HG03025 (cell line): ENCODE data around the gene NBEA.
"Not testable (repeated sequence)": the region's sequence is repeated elsewhere in the genome, so short reads cannot be mapped to it uniquely, and the experiment has no call there.

ENCODE experiments used
- ATAC-seq: cut with Tn5 transposase; IDR thresholded peaks from one replicate; pipeline ENCODE4 v1.9.1; 2021; ENCODE audit warnings: mild to moderate bottlenecking, moderate library complexity; ENCODE audit not compliant: unreplicated experiment, low FRiP score

The NBEA gene

GRCh38 chr13:34941835-34942731 lies at the start of gene NBEA:
TSS of gene NBEA (plus strand) at chr13:34942270. CDS start at chr13:34942821, 551 bp downstream.
- ATAC-seq, result peak; percentile 71

- ATAC-seq, result no peak
These were observed 47.3 kb upstream of the NBEA start for GRCh38 chr13:34894756-34895155.

DNA sequence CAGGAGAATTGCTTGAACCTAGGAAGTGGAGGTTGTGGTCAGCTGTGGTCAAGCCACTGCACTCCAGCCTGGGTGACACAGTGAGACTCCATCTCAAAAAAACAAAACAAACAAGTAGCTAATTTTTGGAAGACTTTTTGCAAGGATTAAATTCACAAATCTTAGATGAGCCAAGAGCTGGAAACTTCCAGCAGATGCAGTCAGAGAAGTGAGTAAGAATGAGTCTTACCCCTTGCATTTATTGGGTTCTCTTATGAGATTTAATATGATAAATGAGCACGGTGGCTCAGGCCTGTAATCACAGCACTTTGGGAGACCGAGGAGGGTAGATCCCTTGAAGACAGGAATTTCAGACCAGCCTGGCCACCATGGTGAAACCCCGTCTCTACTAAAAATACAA lies 44.9 kb upstream of the NBEA start:
- no peak for ATAC-seq

GRCh38 chr13:34899888-34900287 lies 42.2 kb upstream of the NBEA start:
- no peak for ATAC-seq

GRCh38 chr13:34900288-34900739 lies 41.8 kb upstream of the NBEA start:
- ATAC-seq, result no peak

DNA sequence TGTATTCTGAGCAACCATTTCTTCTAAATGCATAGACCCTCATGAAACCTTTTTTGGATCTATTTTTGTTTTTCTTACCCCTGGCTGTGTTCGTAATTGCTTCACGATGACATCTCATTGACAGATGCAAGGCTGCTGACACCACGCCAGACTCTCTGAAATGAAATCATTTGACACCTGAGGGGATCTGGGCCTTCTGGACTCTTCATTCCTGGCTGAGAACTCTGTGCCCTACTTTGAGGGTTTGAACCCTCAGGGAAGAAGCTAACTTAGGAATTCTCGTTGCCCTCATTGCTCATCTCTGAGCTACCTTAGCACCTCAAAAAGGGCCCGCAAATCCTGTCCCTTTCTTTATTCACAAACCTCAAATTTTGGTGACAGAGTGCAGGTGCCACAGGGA lies 40.5 kb upstream of the NBEA start:
- ATAC-seq, result no peak

- no peak for ATAC-seq
These were observed 30.9 kb upstream of the NBEA start for GRCh38 chr13:34911159-34911558.

GRCh38 chr13:34913040-34913439 lies 29.0 kb upstream of the NBEA start:
- ATAC-seq, result no peak

DNA sequence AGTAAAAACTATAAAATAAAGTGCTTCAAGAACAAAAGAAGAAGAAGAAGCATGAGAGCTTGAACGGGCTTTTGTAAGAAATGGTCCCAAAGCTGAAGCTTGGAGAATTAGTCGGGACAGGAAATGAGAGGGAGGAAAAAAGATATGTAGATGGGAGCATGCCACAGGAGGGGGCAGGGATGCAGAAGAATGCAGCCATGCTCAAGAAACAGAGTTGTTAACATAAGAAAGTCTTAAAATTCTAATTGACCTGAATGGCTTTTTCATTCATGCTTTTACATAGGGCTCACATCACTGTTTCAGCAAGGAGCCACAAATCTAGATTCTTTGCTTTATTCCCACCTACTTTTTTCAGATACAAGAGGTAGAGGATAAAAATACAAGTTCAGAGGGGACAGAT lies 27.7 kb upstream of the NBEA start:
- no peak for ATAC-seq

DNA sequence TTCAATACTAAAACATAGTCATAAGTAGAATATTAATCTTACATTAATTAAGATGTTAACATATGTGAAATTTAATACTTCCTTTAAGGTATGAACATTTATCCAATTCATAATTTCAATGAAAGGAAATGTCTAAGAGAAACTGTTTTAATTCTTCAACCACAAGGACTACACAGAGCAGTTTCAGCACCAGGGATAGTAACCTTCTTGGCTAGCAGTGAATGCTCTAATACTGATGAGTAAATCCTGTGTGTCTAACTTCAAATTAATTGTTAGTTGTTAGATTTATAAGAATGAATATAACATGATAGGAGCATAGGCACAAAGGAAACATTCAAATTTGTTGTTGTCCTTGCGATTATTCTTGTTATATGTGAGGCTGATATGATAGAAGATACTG lies 15.6 kb upstream of the NBEA start:
- no peak for ATAC-seq

DNA sequence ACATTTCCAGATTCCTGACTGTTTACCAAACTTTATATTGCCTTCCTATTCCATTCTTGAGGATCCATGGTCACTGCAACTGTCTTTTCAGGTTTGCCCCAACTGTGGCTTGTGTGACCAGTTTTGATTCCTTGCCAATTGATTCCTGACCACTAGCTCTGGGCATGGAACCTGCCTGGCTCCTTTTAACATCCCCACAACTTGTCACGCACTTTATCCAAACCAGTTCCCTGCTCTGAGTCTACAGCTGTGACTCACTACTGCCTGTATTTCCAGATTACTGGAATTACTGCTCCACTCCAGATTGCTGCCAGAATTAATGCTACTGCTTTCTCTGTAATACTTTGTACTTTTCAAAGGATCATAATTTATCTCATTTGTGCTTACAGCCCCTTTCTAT lies 13.4 kb upstream of the NBEA start:
- ATAC-seq, result not testable (repeated sequence)

DNA sequence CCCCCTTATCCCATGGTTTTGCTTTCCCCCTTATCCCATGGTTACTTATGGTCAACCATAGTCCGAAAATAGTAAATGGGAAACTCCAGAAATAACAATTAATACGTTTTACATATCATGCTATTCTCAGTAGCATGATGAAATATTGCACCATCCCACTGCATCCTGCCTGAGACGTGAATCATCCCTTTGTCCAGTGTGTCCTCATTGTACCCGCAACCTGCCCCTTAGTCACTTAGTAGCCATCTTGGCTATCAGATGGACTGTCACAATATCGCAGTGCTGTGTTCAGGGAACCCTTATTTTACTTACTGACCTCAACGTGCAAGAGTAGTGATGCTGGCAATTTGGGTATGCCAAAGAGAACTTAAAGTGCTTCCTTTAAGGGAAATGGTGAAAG lies 10.5 kb upstream of the NBEA start:
- no peak for ATAC-seq

GRCh38 chr13:34933349-34933748 lies 8.7 kb upstream of the NBEA start:
- no peak for ATAC-seq

GRCh38 chr13:34933786-34934185 lies 8.3 kb upstream of the NBEA start:
- ATAC-seq, result no peak

GRCh38 chr13:34935841-34936240 lies 6.2 kb upstream of the NBEA start:
- no peak for ATAC-seq

DNA sequence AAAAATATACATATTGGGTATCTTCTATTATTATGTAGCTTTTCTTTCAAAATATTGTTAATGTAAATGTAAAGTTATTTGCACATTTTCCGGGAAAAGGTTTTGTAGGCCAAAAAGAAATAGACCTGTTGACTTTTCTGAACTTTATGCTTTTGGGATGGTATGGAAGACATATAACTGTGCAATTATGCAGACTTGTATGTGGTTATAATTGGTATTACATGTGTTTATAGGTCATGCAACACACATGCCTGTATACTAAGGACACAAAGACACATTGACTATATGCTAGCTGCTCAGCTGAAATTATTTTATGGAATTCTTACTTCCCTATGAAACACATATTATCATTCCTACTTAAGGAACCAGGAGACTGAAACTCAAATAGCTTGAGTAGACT lies 2.3 kb upstream of the NBEA start:
- no peak for ATAC-seq

DNA sequence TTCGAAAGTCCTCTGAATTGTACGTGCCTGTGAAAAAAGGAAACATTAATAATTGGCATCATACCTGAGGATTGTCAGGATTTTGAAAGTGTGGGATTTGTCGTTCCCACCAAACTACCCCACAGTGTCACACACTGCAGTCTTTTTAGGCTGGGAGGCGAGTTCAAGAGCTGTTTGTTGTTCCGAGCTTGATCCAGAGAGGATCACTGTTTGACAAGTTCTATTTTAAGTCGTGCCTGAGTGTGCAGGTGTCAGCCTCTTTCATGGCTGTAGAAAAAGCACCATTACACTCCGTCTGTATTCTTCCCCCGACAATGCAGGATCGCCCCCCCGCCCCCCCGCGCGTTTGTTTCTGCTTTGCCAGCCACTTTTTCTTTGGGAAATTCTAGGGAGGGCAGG lies 635 bp upstream of the NBEA start:
- ATAC-seq, result no peak

- ATAC-seq, result peak; percentile 7
These were observed 814 bp downstream of the NBEA start for GRCh38 chr13:34942732-34943435.

DNA sequence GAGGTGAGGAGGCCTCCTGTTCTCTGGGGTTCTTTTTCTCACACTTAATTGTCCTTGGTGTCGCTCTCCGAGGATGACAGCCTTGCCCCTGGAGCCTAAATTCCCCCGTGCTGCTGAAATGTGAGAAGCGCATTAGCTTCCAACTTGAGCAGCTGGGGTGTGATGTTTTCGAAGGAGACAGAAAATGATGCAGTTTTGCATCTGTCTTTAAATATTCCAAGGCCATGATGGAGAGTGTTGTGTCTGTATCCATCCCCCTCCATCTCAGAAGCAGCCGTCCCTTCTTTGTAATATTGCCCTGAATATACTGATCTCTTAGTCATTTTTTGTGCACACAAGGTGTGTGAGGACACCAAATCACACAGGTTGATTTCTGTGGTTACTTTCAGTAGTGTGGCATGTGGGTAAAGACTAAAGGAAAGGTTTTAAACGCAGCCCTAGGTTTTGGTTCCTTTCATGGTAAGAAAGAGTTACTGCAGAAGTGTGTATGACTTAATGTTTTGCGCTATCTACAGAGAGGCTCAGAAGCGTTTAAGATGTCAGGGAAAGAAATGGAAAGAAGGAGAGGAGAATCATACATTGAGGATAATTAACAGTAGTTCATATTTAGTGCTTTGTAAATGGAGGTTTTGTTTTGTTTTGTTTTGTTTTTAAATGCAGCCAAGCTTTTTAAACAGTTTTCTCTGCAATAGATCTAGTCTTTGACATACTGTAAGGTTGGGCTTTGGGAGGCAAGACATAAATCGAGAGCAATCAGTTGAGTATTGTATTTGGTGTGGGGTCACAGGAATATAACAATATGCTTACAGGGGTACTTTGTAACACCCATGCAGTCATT lies 1.6 kb downstream of the NBEA start:
- ATAC-seq, result no peak

DNA sequence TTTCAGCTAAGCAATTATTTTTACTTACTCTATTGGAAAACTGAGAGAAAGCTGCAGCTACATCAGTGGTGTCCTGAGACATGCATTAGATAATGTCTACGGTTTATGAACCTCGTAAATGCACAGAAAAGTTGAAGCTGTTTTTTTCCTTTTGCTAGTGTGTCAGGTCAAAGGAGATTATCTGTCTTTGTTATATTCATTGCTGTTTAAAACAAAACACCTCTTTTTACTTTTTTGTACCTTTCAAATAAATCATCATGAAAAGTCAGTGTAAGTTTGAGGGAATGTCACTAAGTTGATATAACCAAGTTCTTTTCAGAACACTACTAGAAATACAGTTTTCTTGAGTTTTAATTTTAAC lies 2.2 kb downstream of the NBEA start:
- ATAC-seq, result no peak

DNA sequence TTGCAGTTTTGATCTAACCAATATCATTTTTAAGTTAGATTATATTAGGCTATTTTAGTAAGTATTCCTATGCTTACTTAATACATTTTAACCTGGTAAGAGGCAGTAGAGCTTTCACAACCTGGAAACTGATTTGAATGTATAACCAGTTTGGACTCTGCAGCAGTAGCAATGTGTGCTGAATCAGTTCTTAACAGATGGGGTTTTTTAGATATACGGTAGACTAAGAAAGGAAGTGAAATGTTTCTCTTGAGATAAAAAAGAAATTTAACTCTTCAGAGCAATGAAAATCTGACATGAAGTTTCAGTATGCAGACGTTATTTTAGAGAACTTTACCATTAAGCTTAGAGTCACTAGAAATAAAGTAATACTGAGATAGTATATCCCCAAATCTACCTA lies 2.7 kb downstream of the NBEA start:
- no peak for ATAC-seq
